ENCODE results near the gene FOXC2.

- TF ChIP-seq POLR2A (IDR thresholded peaks at IDR 0.05; ENCODE audit: low read depth, low read length), result no peak
- no peak for TF ChIP-seq POLR2AphosphoS5 (IDR thresholded peaks at IDR 0.05; ENCODE audit: low read depth, low read length)
- TF ChIP-seq TAF1 (IDR thresholded peaks at IDR 0.05; ENCODE audit: borderline replicate concordance, low read depth, low read length), result no peak
Observed at GRCh38 chr16:86605950-86606349, 39.3 kb downstream of the FOXC2 start.
